Stimulated activated CD8-positive, alpha-beta memory T cell treated with anti-CD3 and anti-CD28 coated beads, Interleukin-12 subunit alpha, Interleukin-12 subunit beta, amount 100 ng/mL, for 4 hours (primary cell): ENCODE data around the gene PTPN6.
"Not testable (repeated sequence)": the region's sequence is repeated elsewhere in the genome, so short reads cannot be mapped to it uniquely, and the experiment has no call there.

ENCODE experiments used
- DNase-seq: peaks from one replicate; pipeline ENCODE4 v3.0.0-alpha.2; 2020; ENCODE audit warnings: low read depth

PTPN6 gene

DNA sequence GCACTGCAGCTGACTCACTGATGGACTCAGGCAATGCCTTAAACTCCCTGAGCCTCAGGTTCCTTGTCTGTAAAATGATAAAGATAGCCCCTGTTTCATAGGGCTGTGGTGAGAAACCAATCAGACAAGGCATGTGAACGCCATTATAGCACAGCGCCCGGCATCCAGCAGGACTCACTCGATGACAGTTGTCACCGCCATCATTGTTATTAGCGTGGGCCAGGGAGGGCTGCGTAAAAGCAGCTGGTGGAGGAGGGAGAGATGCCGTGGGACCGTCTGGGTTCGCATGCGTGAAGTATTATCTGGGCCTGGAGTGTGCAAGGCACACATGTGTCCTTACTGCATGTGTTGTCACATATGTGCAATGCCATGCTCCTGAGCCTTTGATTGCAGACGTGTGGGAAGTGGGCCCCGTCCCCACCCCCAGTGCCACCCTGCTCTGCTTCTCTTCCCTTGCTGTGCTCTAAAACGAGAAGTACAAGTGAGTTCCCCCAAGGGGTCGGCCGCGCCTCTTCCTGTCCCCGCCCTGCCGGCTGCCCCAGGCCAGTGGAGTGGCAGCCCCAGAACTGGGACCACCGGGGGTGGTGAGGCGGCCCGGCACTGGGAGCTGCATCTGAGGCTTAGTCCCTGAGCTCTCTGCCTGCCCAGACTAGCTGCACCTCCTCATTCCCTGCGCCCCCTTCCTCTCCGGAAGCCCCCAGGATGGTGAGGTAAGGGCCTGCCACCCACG lies at the start of gene PTPN6:
PTPN6 (plus strand) TSS at position 546 of the 730 bp plus-strand sequence; CDS start at position 703, 157 bp downstream.
- peak; percentile 65 for DNase-seq

DNA sequence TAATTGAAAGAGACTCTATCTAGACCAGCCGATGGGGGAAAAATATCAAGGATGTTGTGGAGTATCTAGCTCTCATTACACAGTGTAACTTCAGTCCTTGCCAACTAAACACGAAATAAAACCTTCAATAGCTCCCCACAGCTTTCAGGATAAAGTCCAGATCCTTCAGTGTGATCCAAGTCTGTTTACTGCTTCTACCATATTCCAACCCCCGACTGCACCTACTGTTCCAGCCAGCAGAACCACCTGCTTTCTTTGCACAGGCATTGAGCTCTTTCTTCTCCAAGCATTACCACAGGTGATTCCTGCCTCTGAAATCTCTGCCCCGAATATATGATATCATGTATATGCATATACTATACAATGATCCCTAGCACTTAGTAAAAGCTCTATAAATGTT lies 48.7 kb upstream of the PTPN6 start:
- DNase-seq = no peak

DNA sequence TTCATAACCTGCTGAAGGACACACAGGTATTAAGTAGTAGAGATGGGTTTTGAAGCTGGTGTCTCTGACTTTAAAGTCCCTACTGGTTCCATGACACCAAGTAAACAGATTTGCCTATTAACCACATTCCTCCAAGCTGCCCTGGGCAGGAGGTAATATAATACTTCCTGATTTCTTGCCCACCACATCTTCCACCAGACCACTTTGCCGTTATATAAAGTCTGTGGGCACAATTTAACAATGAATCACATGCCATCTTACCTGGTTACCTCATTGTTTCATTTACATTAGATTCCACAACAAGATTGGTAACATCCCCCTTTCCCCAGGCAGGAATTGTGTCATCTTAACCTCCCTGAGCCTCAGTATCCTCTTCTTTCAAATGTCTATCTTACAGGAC lies 47.4 kb upstream of the PTPN6 start:
- no peak for DNase-seq

DNA sequence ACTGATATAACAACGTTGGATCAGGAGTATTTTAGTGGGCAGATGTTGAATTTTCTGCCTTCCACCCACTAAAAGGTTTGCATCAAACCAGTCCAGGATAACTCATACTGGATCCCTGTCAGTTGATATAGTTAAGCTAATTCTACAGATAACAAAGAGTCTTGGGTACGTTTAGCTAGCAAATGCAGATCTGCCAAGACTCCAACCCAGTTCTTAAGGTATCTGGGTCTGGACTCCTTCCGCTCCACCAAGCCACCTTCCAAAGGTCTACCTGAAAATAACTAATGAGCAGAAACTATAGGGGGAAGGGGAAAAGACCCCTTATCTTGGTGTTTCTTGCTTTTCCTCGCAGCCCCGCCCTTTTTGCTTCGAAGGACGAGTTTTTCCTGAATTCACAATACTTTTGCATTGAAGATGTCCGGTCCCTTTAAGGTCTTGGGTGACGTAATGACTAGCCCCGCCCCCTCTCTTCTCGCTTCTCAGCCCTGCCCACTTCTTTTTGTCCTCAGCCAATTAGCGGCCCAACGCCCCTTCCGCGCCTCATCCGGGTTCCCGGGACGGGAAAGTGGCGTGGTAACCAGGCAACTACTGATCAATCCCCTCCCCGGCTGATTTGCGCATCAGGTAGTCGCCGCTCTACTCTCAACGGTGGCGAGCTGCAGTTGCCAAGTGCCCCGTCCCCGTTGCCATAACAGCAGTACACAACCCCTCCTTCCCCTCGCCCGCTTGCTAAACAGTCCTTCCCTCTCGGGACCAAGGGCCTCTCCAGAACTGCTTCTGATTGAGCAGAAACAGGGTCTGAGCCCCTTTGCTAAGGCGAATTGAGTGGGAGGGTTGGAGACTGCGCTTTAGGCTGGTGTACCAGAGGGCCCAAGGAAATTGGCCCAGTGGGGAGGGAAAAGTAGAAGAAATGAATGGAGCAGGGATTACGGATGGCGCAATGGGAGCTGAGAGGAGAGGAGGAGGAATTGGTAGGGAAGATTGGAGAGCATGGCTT lies 46.6 kb upstream of the PTPN6 start, which contains the start of gene LRRC23:
LRRC23 (plus strand) TSS at position 543 of the 997 bp plus-strand sequence. CDS start 812 bp downstream, outside the sequence.
- peak; percentile 92 for DNase-seq

DNA sequence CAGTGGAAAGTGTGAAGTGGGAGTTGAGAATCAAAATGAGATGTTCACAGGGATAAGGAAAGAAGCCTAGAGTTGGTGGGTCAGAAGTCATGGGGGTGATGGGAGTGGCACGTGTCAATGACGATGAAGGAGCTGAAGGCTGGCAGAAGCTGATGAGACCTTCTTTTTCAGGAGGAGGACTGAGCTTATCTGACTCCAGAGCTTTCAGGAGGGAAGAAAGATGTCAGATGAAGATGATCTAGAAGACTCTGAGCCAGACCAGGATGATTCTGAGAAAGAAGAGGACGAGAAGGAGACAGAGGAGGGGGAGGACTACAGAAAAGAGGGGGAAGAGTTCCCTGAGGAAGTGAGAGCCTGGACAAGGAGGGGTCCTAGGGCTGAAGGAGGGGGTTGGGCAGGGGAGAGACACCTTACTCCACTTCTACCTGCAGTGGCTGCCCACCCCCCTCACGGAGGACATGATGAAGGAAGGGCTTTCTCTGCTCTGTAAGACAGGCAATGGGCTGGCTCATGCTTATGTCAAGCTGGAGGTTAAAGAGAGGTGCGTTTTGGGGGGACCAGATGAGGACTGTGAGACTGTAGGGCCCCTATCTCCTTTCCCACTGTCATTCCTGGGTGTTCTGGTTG lies 45.6 kb upstream of the PTPN6 start:
- DNase-seq = no peak

DNA sequence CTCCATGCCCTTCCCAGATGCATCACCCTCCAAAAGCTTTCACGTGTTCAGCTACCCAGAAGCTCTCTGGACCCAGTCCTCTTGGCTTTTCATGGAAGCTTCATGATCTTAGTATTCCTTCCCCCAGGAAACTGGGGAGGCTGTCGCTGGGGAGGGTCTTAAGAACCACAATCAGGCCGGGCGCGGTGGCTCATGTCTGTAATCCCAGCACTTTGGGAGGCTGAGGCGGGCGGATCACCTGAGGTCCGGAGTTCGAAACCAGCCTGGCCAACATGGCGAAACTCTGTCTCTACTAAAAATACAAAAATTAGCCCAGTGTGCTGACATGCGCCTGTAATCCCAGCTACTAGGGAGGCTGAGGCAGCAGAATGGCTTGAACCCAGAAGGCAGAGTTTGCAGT lies 43.0 kb upstream of the PTPN6 start:
- not testable (repeated sequence) for DNase-seq

DNA sequence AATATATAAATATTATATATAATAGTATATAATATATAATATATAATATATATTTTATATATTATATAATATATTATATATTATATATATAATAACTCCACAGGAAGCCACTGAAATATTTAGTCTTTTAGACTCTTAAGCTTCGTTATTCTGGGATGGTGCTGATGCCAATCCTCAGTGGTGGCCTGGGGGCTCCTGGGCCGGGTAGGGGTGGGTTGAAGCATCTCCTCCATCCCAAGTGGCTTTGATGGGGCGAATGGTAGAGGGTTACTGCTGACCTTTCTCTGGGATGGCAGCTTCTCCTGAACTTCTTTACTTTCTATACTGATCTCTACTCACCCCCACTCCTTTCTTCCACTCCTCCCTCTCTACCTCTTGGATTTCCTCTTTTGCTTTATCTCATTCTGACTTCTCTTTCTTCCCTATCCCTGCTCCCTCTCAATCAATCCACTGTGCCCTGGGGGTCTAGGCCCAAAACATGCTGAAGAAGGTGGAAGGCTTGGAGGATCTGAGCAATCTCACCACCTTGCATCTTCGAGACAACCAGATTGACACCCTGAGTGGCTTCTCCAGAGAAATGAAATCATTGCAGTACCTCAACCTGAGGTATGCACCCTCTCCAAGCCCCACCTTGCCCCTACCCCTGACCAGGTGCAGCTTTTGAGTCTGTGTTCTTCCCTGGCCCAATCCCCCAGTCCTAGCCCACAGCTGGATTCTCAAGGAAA lies 41.6 kb upstream of the PTPN6 start:
- no peak for DNase-seq

DNA sequence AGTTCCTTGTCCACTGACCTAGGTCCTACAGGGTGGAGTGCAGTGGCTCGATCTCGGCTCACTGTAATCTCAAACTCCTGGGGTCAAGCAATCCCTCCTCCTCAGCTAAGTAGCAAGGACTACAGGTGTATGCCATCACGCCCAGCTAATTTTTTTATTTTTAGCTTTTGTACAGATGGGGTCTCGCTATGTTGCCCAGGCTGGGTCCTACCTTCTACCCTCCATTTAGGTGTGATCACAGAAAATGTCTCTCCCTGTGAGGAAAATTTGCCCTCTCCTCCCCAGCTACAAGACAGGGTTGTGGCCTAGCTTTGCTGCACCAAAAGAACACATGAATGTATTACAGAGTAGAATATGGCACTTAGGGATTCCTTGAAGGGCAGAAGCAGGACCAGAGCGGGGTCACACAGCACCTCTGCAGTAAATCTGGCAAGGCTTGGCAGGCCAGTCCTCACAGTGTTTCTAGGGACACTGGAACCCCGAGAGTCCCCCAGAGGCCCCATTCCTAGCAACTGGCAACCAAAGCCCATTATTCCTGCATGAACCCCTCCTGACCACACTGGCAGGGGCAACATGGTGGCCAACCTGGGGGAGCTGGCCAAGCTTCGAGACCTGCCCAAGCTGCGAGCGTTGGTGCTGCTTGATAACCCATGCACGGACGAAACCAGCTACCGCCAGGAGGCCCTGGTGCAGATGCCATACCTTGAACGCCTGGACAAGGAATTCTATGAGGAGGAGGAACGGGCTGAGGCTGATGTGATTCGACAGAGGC lies 38.8 kb upstream of the PTPN6 start:
- DNase-seq = no peak

DNA sequence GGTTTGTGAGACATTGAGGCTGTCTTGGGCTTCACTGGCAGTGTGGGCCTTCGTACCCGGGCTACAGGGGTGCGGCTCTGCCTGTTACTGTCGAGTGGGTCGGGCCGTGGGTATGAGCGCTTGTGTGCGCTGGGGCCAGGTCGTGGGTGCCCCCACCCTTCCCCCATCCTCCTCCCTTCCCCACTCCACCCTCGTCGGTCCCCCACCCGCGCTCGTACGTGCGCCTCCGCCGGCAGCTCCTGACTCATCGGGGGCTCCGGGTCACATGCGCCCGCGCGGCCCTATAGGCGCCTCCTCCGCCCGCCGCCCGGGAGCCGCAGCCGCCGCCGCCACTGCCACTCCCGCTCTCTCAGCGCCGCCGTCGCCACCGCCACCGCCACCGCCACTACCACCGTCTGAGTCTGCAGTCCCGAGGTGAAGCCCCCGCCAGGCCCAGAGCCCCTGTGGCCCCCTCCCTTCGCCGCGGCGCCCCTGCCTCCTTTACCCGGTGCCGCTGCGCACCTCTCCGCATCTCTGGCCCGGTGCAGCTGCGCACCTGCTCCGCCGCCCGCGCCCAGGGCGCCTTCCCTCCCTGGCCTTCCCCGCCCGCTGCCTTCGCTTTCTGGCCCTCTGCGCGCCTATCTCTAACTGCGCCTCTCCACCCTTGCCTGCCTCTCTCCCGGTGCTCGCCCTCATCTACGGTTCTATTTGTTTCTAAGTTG lies 36.8 kb upstream of the PTPN6 start, which contains the start of gene ENO2:
ENO2 (plus strand) TSS at position 335 of the 701 bp plus-strand sequence. CDS start 1,253 bp downstream, outside the sequence.
- DNase-seq = peak; percentile 75

DNA sequence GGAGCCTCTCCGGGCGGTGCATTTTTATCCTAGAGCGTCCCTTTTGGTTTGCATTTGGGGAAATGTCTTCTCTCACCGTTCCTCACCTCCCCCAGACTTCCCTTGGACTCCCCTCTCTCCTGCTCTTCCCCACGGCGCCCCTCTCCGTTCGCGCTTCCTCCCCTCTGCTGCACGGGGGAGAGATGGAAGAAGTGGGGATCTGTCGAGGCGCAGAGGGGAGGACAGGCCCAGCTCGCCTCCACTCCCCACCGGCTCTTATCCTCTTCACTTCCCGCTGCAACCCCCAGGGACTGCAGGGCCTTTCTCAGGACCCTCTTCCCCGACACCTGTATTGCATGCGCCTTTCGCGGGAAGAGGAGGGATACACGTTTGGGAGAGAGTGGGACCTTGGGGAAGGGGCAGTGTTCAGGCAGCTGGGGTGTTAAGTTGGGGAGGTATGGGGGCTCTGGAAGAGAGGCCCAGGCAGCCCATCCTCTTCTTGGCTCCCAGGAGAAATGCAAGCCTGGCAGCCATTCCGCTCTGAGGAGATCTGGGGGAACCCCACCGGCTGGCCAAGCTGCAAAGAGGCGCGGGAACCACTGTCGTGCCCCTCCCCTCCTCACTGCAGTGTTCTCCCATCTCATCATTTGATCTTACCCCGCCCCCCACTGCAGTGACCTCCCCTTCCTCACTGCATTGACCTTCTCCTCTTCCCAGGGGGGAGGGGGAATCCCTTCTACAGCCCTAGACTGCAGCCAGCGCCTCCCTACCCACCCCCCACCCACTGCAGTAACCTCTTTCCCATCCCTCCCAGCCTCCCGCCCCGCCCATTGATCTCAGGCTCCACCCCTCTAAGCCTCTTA lies 36.0 kb upstream of the PTPN6 start:
- no peak for DNase-seq

DNA sequence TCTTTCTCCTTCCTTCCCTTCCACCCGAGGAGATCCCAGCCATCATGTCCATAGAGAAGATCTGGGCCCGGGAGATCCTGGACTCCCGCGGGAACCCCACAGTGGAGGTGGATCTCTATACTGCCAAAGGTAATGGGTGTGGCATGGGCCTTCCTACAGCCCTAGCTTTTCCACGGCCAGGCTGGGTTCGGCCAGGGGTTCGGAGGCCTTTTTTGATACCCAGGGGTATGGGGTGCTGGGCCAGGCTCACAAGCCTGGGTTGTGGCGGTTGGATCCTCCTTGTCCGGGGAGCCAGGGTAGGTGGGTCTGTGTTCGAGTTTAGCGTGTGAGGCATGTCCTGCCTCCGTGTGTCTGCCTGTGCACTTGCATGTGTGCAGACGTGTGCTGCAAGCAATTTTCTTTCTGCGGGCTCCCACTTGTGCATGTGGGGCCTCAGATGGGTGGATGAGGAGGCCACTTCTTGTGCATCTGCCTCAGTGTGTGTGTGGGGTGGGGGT lies 35.3 kb upstream of the PTPN6 start:
- DNase-seq = no peak

DNA sequence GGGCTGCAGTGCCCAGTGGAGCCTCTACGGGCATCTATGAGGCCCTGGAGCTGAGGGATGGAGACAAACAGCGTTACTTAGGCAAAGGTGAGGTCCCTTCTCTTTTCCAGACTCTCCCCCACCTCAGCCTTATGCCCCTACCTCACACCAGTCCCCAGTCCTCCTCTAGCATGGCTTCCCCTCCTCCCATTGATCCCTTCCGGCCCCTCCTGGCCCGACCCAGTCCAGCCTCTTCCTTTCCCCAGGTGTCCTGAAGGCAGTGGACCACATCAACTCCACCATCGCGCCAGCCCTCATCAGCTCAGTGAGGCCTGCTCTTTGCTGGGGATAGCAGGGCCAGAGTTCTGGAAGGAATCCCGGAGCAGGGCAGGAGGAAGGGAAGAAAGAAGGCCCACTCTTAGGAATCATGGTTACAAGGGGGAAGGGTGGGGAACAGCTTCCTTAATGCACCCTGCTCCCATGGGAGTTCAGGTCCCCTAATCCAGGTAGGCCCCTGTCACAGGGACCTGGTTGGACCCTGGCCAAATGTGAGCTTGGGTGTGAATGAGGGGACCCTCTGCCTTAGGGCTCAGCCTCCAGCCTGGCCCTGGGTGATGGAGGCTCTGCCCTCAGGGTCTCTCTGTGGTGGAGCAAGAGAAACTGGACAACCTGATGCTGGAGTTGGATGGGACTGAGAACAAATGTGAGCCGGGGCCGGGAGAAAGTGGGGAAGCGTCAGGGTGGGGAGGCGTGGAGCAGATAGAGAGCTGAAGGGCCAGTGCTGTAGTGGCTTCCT lies 34.5 kb upstream of the PTPN6 start:
- no peak for DNase-seq

DNA sequence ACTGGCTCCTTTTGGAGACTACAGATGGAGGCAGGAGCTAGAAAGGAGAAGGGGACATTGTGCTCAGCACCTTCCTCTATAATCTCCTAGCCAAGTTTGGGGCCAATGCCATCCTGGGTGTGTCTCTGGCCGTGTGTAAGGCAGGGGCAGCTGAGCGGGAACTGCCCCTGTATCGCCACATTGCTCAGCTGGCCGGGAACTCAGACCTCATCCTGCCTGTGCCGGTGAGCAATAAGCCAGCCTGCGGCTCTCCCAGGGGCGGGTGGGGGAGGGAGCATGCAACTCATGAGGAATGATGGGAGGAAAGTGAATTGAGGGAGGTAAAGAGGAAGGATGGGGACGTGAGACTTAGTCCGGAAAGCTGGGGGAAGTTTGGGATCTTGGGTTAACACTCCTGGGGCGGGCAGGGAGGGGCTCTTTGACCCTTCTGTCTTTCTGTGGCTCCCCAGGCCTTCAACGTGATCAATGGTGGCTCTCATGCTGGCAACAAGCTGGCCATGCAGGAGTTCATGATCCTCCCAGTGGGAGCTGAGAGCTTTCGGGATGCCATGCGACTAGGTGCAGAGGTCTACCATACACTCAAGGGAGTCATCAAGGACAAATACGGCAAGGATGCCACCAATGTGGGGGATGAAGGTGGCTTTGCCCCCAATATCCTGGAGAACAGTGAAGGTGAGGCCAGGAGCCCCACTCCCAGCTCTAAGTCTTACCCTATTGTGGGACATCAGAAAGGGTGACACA lies 33.5 kb upstream of the PTPN6 start:
- DNase-seq = no peak

DNA sequence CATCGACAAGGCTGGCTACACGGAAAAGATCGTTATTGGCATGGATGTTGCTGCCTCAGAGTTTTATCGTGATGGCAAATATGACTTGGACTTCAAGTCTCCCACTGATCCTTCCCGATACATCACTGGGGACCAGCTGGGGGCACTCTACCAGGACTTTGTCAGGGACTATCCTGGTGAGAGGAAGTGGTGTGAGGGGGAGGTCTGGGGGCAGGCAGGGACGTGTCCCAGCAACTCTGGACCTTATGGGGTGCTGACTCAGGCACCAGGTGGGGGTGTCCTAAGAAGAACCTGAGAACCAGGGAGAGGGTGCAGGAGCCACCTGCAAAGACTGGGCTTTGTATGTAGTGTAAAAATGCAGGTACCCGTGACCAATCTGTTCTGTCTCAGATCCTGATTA lies 31.6 kb upstream of the PTPN6 start:
- no peak for DNase-seq

DNA sequence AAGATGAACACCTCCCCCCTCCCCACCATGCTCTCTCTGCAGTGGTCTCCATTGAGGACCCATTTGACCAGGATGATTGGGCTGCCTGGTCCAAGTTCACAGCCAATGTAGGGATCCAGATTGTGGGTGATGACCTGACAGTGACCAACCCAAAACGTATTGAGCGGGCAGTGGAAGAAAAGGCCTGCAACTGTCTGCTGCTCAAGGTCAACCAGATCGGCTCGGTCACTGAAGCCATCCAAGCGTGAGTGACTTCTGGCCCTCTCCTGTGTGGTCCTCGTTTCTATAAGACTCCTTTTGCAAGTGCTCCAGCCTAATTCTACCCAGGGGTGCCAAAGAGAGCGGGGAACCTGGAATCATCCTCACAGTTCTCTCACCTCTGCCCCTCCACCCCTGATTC lies 29.6 kb upstream of the PTPN6 start:
- DNase-seq = no peak

DNA sequence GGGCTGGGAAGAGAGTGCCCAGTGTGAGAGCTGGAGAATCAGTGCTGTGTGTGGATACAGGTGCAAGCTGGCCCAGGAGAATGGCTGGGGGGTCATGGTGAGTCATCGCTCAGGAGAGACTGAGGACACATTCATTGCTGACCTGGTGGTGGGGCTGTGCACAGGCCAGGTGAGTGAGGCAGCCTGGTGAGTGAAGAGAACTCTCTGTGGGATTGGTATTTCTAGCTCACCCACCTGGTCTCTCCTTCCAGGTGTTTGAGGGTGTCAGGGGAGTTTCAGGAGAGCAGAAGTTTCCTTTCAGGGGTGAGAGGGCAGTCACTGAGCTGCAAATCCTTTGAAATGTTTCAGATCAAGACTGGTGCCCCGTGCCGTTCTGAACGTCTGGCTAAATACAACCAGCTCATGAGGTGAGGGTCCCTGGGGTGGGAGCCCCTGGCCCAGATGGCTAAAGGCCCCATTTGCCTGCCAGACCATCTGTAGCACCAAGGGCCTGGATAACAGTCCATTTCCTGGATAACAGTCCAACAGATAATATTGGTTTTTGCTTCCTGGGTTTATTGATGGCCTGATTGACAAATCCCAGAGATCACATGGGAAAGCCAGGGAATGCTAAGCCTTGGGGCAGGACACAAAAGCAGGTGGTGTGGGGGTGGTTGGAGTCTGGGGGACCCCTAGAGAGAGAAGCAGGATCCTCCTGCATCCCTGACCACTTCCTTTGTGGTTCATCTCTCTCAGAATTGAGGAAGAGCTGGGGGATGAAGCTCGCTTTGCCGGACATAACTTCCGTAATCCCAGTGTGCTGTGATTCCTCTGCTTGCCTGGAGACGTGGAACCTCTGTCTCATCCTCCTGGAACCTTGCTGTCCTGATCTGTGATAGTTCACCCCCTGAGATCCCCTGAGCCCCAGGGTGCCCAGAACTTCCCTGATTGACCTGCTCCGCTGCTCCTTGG lies 28.9 kb upstream of the PTPN6 start:
- no peak for DNase-seq
